Stimulated activated CD4-positive, alpha-beta T cell treated with anti-CD3 and anti-CD28 coated beads, Interleukin-12 subunit alpha, Interleukin-12 subunit beta, amount 100 ng/mL, for 24 hours (primary cell): ENCODE measurements around the gene HPGDS.
"Not testable (repeated sequence)": the region's sequence is repeated elsewhere in the genome, so short reads cannot be mapped to it uniquely, and the experiment has no call there.

Source experiments
- DNase-seq, 2 experiments: peaks; one replicate each; pipeline ENCODE4 v3.0.0-alpha.2; 2020; ENCODE audit warnings: low read depth in 2 of 2

HPGDS gene

GRCh38 chr4:94342694-94343093 is at the start of gene HPGDS:
Gene HPGDS, minus strand, starts transcription at chr4:94342836. Its CDS starts 8,207 bp downstream, at chr4:94334629.
- DNase-seq = no peak

GRCh38 chr4:94390804-94391410 is 48.3 kb upstream of the HPGDS start:
- DNase-seq = no peak

GRCh38 chr4:94389595-94390267 is 47.1 kb upstream of the HPGDS start:
- no peak for DNase-seq

GRCh38 chr4:94387965-94388364 is 45.3 kb upstream of the HPGDS start:
- not testable (repeated sequence) for DNase-seq

GRCh38 chr4:94385452-94385851 is 42.8 kb upstream of the HPGDS start:
- not testable (repeated sequence) for DNase-seq

GRCh38 chr4:94382891-94383290 is 40.3 kb upstream of the HPGDS start:
- DNase-seq = not testable (repeated sequence)

- DNase-seq = no peak
These were observed 35.4 kb upstream of the HPGDS start for GRCh38 chr4:94378047-94378446.

- DNase-seq = no peak
These were observed 34.7 kb upstream of the HPGDS start for GRCh38 chr4:94377294-94377693.

GRCh38 chr4:94375364-94375763 is 32.7 kb upstream of the HPGDS start:
- DNase-seq = no peak

GRCh38 chr4:94373752-94374151 is 31.1 kb upstream of the HPGDS start:
- no peak for DNase-seq

GRCh38 chr4:94372991-94373390 is 30.4 kb upstream of the HPGDS start:
- no peak for DNase-seq

- DNase-seq = no peak
These were observed 29.8 kb upstream of the HPGDS start for GRCh38 chr4:94372228-94372978.

GRCh38 chr4:94371290-94371689 is 28.7 kb upstream of the HPGDS start:
- no peak for DNase-seq

GRCh38 chr4:94370533-94371254 is 28.1 kb upstream of the HPGDS start:
- no peak for DNase-seq

GRCh38 chr4:94369046-94369445 is 26.4 kb upstream of the HPGDS start:
- DNase-seq = no peak

GRCh38 chr4:94368459-94368858 is 25.8 kb upstream of the HPGDS start:
- no peak for DNase-seq

- no peak for DNase-seq
These were observed 22.7 kb upstream of the HPGDS start for GRCh38 chr4:94365304-94365703.

GRCh38 chr4:94364527-94364926 is 21.9 kb upstream of the HPGDS start:
- DNase-seq = no peak

GRCh38 chr4:94363136-94363655 is 20.6 kb upstream of the HPGDS start:
- no peak for DNase-seq

GRCh38 chr4:94359838-94360237 is 17.2 kb upstream of the HPGDS start:
- no peak for DNase-seq

- DNase-seq = no peak
These were observed 16.6 kb upstream of the HPGDS start for GRCh38 chr4:94359221-94359620.

GRCh38 chr4:94358101-94358500 is 15.5 kb upstream of the HPGDS start:
- no peak for DNase-seq
